NT2/D1 (cell line): ENCODE results near the gene PPA1.
"Not testable (repeated sequence)": the region's sequence is repeated elsewhere in the genome, so short reads cannot be mapped to it uniquely, and the experiment has no call there.

ENCODE experiments used
- DNase-seq: peaks from one replicate; pipeline ENCODE4 v3.0.0-alpha.2; 2011; ENCODE audit warnings: low read depth, low spot score
- H3K27me3 ChIP-seq: 2 replicates; pipeline ENCODE4 v1.6.0; 2011; ENCODE audit warnings: mild to moderate bottlenecking; ENCODE audit not compliant: insufficient read length, insufficient read depth
- H3K36me3 ChIP-seq: 2 replicates; pipeline ENCODE4 v1.6.1; 2011; ENCODE audit warnings: mild to moderate bottlenecking, low read length, mixed read lengths; ENCODE audit not compliant: insufficient read depth, insufficient read length
- H3K4me1 ChIP-seq: 2 replicates; pipeline ENCODE4 v1.5.1; 2011; ENCODE audit not compliant: insufficient read depth, insufficient read length
- H3K4me3 ChIP-seq: 2 replicates; pipeline ENCODE4 v1.5.1; 2011; ENCODE audit warnings: low read depth; ENCODE audit not compliant: insufficient read length
- H3K9ac ChIP-seq: 2 replicates; pipeline ENCODE4 v1.6.0; 2011; ENCODE audit warnings: low read depth; ENCODE audit not compliant: insufficient read length
- H3K9me3 ChIP-seq: 2 replicates; pipeline ENCODE4 v1.5.1; 2011; ENCODE audit warnings: mild to moderate bottlenecking, low read length; ENCODE audit not compliant: insufficient read depth
- SUZ12 ChIP-seq: IDR thresholded peaks from 2 replicates; pipeline ENCODE4 v1.6.1; 2011; ENCODE audit not compliant: insufficient read length, insufficient read depth; ENCODE audit errors: extremely low read depth
- YY1 ChIP-seq: IDR thresholded peaks from 2 replicates; pipeline ENCODE4 v1.6.1; 2011; ENCODE audit not compliant: insufficient read length, insufficient read depth
- ZNF274 ChIP-seq: IDR thresholded peaks from 2 replicates; pipeline ENCODE4 v1.6.1; 2011; ENCODE audit warnings: mild to moderate bottlenecking, low read depth, low read length

PPA1 gene

GRCh38 chr10:70234668-70235447, 1.6 kb upstream of the PPA1 start:
- no peaks in the 10 kb centered on the region for H3K4me1 ChIP-seq
- H3K4me3 ChIP-seq: no peak overlapping the region
- TF ChIP-seq SUZ12 (no peak), YY1 (no peak), ZNF274 (no peak)
- H3K36me3 ChIP-seq: peaks cover 10% of the 10 kb centered on the region
- no peak for DNase-seq
- no peak overlapping the region for H3K9ac ChIP-seq
- H3K9me3 ChIP-seq: peaks cover 7% of the 10 kb centered on the region; the same call in 1 of the 2 replicates
- no peaks in the 10 kb centered on the region for H3K27me3 ChIP-seq

DNA sequence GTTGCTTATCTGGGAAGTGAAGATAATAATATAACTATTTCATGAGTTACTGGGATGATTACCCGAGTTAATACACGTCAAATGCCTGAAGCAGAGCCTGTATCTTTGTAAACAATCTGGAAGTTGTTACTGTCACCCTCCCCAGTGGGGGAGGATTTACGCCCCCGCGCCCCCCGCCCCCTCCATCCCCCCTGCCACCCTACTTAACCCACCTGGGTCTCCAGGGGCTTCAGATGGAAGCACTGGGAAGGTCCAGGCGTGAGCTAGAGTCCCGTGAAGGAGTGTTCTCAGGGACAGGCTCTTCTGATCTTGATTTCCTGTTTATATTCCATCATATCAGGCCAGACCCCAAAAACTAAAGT, 691 bp upstream of the PPA1 start:
- H3K27me3 ChIP-seq: no peaks in the 10 kb centered on the region
- peak overlapping the region; percentile 79 for H3K9ac ChIP-seq
- DNase-seq: no peak
- TF ChIP-seq ZNF274: no peak
- no peak for TF ChIP-seq SUZ12
- no peak for TF ChIP-seq YY1
- no peaks in the 10 kb centered on the region for H3K9me3 ChIP-seq
- no peaks in the 10 kb centered on the region for H3K4me1 ChIP-seq
- peaks cover 19% of the 10 kb centered on the region for H3K36me3 ChIP-seq
- H3K4me3 ChIP-seq: peak overlapping the region; percentile 49

DNA sequence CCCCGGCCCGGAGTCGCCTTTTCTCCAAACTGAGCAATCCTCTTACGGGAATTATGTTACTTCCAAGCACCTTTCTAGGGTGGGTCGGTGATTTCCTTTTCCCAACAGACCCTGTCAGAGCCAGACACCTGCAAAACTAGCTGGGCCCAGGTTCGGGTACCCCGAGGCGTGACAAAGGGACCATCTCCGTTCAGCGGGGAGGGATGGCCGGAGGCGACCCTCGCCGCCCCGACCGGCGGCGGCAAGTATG, 445 bp downstream of the PPA1 start:
- DNase-seq: no peak
- TF ChIP-seq SUZ12 (no peak), ZNF274 (no peak), YY1 (no peak)
- H3K27me3 ChIP-seq: no peaks in the 10 kb centered on the region
- no peaks in the 10 kb centered on the region for H3K9me3 ChIP-seq
- H3K4me1 ChIP-seq: no peaks in the 10 kb centered on the region
- peak overlapping the region; percentile 75 for H3K4me3 ChIP-seq
- peak overlapping the region; percentile 82 for H3K9ac ChIP-seq
- peaks cover 30% of the 10 kb centered on the region for H3K36me3 ChIP-seq

DNA sequence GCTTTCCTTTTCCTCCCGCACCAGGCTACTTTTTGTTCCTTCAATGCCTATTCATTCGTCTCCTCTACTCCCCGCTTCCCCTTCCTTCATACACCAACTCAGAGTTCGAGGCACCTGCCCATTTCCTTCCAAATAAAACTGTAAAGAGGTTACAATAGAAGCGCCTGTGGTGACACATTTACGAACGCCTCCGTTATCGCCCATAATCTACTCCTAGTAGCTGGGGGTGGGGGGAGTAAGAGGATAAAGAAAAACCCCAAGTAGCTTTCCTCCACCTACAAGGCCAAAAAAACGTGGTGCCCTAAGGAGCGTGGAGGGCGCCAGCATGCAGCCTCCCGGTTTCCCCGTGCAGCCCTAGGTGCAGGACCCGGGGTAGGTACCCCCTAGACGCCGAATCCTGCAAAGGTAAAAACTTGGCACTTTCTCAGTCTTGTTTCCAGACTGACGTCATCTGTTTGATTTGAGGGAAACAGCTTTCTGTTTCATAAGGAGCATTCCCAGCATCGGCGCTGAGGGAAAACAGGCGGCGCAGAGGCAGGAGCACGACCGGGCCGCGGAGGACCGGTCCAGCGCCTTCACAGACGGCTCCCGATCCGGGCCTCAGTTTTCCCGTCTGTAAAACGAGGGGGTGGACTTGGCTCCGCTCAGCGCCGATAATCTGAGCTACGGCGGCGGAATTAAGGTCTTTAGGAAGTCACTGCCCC, 922 bp downstream of the PPA1 start:
- H3K9me3 ChIP-seq: no peaks in the 10 kb centered on the region
- no peaks in the 10 kb centered on the region for H3K27me3 ChIP-seq
- no peaks in the 10 kb centered on the region for H3K4me1 ChIP-seq
- peak overlapping the region; percentile 75 for H3K4me3 ChIP-seq
- no peak for DNase-seq
- TF ChIP-seq SUZ12 (no peak), ZNF274 (no peak), YY1 (no peak)
- H3K9ac ChIP-seq: peak overlapping the region; percentile 82
- H3K36me3 ChIP-seq: peaks cover 30% of the 10 kb centered on the region

GRCh38 chr10:70228491-70228890, 4.7 kb downstream of the PPA1 start:
- Histone ChIP-seq H3K27me3 (no peaks in the 10 kb centered on the region), H3K9ac (no peak overlapping the region), H3K9me3 (no peaks in the 10 kb centered on the region), H3K4me1 (no peaks in the 10 kb centered on the region), H3K36me3 (peaks cover 34% of the 10 kb centered on the region), H3K4me3 (no peak overlapping the region)
- no peak for TF ChIP-seq SUZ12
- no peak for TF ChIP-seq YY1
- no peak for TF ChIP-seq ZNF274
- DNase-seq: no peak

DNA sequence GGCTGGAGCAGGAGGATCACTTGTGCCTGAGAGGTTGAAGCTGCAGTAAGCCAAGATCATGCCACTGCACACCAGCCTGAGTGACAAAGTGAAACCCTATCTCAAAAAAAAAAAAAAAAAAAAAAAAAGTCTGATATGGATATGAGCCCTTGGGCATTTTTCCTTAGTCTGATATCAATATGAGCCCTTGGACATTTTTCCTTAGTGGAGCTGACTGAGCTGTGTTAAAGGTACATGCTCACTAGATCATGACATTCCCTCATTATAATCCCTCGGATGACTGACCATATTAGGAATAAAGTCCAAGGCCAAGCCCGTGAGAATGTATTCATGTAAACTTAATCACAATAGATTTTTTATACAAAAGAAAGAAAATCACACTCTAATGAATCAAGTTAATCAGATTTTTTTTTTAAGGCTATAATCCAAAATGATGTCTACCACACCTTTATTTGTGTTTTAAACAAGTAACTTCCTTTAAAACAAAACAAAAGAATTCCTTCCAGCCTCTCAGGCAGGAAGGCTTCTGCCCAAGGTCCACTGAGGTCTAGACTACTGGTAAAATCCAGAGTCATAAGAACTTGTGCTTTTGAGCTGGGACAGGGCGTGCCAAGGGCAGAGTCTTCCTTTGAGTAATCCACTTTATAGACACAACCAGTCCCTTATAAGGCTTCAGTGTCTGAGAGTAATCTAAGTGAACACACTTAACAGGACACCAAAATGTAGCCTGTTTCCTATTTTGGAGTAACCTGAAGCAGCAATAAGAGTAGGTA, 5.5 kb downstream of the PPA1 start:
- H3K4me3 ChIP-seq: no peak overlapping the region
- H3K27me3 ChIP-seq: no peaks in the 10 kb centered on the region
- no peak for DNase-seq
- no peak overlapping the region for H3K9ac ChIP-seq
- TF ChIP-seq SUZ12 (no peak), ZNF274 (no peak), YY1 (no peak)
- no peaks in the 10 kb centered on the region for H3K4me1 ChIP-seq
- H3K36me3 ChIP-seq: peaks cover 34% of the 10 kb centered on the region
- no peaks in the 10 kb centered on the region for H3K9me3 ChIP-seq

DNA sequence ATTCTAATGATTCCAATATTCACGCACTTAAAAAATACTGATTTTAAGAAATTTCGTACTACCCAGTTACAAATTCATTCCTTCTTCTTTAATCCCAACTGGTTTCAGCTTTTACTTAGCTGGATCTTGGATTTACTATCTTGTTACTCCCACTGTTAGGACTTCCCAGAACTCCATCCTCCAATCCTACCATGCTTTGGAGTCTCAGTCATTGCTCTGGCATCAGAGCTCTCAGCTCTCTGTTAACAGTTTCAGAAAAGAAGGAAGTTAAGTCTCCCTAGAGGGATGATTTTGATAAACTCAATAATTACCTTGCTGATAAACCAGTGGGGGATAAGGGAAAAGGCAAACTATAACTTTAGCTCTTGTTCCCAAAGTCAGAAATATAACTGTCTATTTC, 9.5 kb downstream of the PPA1 start:
- no peak for TF ChIP-seq ZNF274
- no peak for TF ChIP-seq SUZ12
- no peak for TF ChIP-seq YY1
- peaks cover 17% of the 10 kb centered on the region for H3K36me3 ChIP-seq
- H3K4me3 ChIP-seq: no peak overlapping the region
- no peak for DNase-seq
- H3K27me3 ChIP-seq: no peaks in the 10 kb centered on the region
- no peaks in the 10 kb centered on the region for H3K4me1 ChIP-seq
- no peak overlapping the region for H3K9ac ChIP-seq
- no peaks in the 10 kb centered on the region for H3K9me3 ChIP-seq

- not testable (repeated sequence) for DNase-seq, H3K9ac ChIP-seq, H3K4me3 ChIP-seq, H3K27me3 ChIP-seq, H3K9me3 ChIP-seq, H3K4me1 ChIP-seq
- H3K36me3 ChIP-seq: peaks cover 17% of the 10 kb centered on the region
Observed at GRCh38 chr10:70222811-70223447, 10.3 kb downstream of the PPA1 start.
